ENCODE measurements around the gene CCDC85A. TPM values are rescaled to one million over a fixed set of nuclear protein-coding genes. Genes with fewer than 3 reads are reported as not detected.

CCDC85A gene
- total and polyA plus RNA-seq, 4 donors: 1.7 to 10.5 (median 6.6) TPM

DNA sequence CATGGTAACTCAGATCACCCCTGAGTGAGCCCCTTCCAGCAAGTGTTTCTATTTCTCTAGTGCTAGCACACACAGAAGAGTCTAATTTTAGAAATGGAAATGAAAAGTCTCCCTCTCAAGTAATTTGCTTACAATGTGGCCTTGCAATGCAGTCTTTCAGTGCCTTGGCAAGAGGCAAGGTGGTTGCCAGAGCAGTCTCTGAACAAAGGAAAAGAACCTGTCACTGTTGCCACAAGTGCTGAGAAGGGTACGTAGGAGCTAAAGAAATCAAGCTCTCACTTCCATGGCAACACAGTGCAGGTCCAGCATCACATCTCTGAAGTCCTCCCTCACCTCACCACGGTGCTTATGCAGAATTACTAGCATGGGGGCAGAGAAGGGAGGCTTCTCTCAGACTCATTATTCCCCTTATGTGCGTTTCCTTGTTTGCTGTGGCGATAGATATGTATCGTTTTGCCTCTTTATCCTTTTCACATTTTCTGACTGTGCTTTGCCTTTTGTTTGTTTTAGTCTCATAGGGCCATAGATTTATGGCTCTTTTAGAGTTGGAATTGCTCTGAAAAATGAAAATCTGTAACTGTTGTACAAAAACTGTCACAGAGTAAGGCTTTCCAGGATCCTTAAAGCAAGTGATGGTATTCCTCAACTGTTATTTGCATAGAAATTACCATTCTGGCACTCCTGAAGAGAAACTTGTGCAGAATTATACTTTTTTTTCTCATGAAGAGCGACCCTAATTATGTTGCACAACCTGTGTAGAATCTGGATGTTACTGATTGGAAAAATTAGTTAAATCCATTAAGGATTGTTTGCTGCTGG is 164.8 kb downstream of the CCDC85A start:
- TF ChIP-seq, protein P1, sequence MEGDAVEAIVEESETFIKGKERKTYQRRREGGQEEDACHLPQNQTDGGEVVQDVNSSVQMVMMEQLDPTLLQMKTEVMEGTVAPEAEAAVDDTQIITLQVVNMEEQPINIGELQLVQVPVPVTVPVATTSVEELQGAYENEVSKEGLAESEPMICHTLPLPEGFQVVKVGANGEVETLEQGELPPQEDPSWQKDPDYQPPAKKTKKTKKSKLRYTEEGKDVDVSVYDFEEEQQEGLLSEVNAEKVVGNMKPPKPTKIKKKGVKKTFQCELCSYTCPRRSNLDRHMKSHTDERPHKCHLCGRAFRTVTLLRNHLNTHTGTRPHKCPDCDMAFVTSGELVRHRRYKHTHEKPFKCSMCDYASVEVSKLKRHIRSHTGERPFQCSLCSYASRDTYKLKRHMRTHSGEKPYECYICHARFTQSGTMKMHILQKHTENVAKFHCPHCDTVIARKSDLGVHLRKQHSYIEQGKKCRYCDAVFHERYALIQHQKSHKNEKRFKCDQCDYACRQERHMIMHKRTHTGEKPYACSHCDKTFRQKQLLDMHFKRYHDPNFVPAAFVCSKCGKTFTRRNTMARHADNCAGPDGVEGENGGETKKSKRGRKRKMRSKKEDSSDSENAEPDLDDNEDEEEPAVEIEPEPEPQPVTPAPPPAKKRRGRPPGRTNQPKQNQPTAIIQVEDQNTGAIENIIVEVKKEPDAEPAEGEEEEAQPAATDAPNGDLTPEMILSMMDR (IDR thresholded peaks at IDR 0.05; ENCODE audit: control extremely low read depth, extremely low read depth): no peak
- H3K4me1 ChIP-seq (ENCODE audit: control insufficient read depth in 5 of 5, insufficient read depth in 5 of 5, low read length in 5 of 5): peaks cover 0 to 2% (median 0%) of the 10 kb centered on the region in 5 donors
- H3K9ac ChIP-seq (ENCODE audit: insufficient read depth in 1 of 2, low read length in 2 of 2): no peak overlapping the region
- ATAC-seq (ENCODE audit: insufficient read depth, low FRiP score) (no peak), DNase-seq (peak; percentile 9 to 21 (median 13))
- H3K27ac ChIP-seq (ENCODE audit: low read depth in 1 of 2, low read length in 1 of 2): no peak overlapping the region
- no peaks in the 10 kb centered on the region for H3K9me3 ChIP-seq (ENCODE audit: control insufficient read depth in 4 of 4, insufficient read depth in 3 of 4, low read length in 3 of 4)
- no peaks in the 10 kb centered on the region for H3K27me3 ChIP-seq (ENCODE audit: control insufficient read depth in 3 of 3, insufficient read depth in 3 of 3, low read length in 2 of 3)
- H3K36me3 ChIP-seq (ENCODE audit: control insufficient read depth in 4 of 4, insufficient read depth in 4 of 4, low read length in 4 of 4): no peaks in the 10 kb centered on the region
- WGBS, 2 donors: 74 to 77% methylated on average over 6 of the region's 6 CpGs
- H3K4me3 ChIP-seq: no peak overlapping the region

DNA sequence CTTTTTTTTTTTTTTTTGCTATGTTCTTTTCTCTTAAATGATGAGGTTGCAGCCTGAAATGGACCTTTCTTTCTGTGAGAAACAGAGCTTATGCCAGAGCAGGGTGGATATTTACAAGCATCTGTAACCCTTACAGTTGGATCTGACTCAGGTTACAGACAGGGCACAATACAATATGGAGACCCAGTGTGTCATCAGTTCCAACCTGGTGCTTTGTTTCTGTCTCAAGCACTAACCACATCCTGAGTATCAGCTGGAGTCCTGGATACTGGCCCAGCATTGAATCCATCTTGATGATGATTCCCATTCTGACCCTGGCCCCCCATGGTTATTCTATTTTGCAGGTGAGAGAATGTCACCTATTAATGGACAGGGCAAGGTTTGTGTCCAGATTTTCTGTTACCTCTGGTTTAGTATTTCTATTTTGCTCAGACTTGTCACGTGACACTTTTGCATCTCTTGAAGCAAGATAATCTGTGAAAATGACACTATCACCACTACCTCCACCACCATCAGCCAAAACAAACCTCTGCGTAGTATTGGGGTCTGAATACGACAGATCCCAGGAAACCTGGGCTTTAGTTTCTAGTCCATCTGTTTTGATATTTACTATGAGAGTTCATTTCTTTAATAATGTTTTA is 174.0 kb downstream of the CCDC85A start:
- TF ChIP-seq, protein P1 (IDR thresholded peaks at IDR 0.05; ENCODE audit: control extremely low read depth, extremely low read depth): no peak
- no peak overlapping the region for H3K4me3 ChIP-seq
- H3K27ac ChIP-seq (ENCODE audit: low read depth in 1 of 2, low read length in 1 of 2): no peak overlapping the region
- ATAC-seq (ENCODE audit: insufficient read depth, low FRiP score) (no peak), DNase-seq (no peak)
- peaks cover 0 to 2% (median 0%) of the 10 kb centered on the region in 4 donors for H3K9me3 ChIP-seq (ENCODE audit: control insufficient read depth in 4 of 4, insufficient read depth in 3 of 4, low read length in 3 of 4)
- no peak overlapping the region for H3K9ac ChIP-seq (ENCODE audit: insufficient read depth in 1 of 2, low read length in 2 of 2)
- 93 to 95% methylated on average over 3 of the region's 3 CpGs for WGBS, 2 donors
- peaks cover 0 to 1% (median 0%) of the 10 kb centered on the region in 4 donors for H3K36me3 ChIP-seq (ENCODE audit: control insufficient read depth in 4 of 4, insufficient read depth in 4 of 4, low read length in 4 of 4)
- no peaks in the 10 kb centered on the region for H3K4me1 ChIP-seq (ENCODE audit: control insufficient read depth in 5 of 5, insufficient read depth in 5 of 5, low read length in 5 of 5)
- no peaks in the 10 kb centered on the region for H3K27me3 ChIP-seq (ENCODE audit: control insufficient read depth in 3 of 3, insufficient read depth in 3 of 3, low read length in 2 of 3)

DNA sequence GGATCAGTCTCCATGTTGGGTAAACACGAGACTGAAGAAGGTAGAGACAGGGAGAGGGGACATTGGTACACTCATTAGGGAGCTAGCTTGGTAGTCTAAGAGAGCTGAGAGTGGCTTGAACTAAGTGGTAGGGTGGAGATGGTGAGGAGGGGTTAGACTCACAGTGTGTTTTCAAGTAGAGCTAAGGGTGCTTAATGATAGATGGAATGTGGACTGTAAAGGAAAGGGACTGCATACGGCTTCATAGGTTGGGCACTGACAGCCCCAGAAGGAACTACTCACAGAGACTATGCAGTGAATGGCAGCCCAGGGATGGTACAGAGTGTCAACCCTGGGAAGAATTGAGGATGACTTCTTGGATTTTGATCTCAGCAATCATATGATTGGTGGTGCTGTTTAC is 178.1 kb downstream of the CCDC85A start:
- Histone ChIP-seq H3K27me3 (ENCODE audit: control insufficient read depth in 3 of 3, insufficient read depth in 3 of 3, low read length in 2 of 3) (no peaks in the 10 kb centered on the region), H3K4me1 (ENCODE audit: control insufficient read depth in 5 of 5, insufficient read depth in 5 of 5, low read length in 5 of 5) (no peaks in the 10 kb centered on the region), H3K9ac (ENCODE audit: insufficient read depth in 1 of 2, low read length in 2 of 2) (no peak overlapping the region), H3K9me3 (ENCODE audit: control insufficient read depth in 4 of 4, insufficient read depth in 3 of 4, low read length in 3 of 4) (peaks cover 0 to 2% (median 0%) of the 10 kb centered on the region in 4 donors), H3K4me3 (no peak overlapping the region), H3K36me3 (ENCODE audit: control insufficient read depth in 4 of 4, insufficient read depth in 4 of 4, low read length in 4 of 4) (peaks cover 0 to 1% (median 0%) of the 10 kb centered on the region in 4 donors), H3K27ac (ENCODE audit: low read depth in 1 of 2, low read length in 1 of 2) (no peak overlapping the region)
- no peak for DNase-seq
- ATAC-seq (ENCODE audit: insufficient read depth, low FRiP score): no peak
- TF ChIP-seq, protein P1 (IDR thresholded peaks at IDR 0.05; ENCODE audit: control extremely low read depth, extremely low read depth): no peak
- WGBS, 2 donors: 72 to 87% methylated on average over 2 of the region's 2 CpGs

Data from lung (tissue), 12 donors.